ENCODE data around the gene ADCY10.

DNA sequence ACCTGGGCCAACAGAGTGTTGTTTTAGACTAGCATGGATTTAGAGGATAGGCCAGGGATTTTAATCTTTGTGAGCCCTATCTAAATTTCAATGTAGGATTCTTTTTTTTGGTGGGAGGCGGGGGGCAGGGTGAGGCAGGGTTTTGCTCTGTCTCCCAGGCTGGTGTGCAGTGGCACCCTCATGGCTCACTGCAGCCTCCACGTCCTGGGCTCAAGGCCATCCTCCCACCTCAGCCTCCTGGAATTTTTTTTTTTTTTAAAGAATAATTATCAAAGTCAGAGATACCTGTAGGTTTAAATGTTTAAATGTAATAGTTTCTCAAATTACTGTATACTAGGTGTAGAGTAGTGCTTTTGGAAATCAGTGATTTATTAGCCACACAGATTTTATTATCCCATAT lies 26.3 kb upstream of the ADCY10 start:
- TF ChIP-seq, protein P1, sequence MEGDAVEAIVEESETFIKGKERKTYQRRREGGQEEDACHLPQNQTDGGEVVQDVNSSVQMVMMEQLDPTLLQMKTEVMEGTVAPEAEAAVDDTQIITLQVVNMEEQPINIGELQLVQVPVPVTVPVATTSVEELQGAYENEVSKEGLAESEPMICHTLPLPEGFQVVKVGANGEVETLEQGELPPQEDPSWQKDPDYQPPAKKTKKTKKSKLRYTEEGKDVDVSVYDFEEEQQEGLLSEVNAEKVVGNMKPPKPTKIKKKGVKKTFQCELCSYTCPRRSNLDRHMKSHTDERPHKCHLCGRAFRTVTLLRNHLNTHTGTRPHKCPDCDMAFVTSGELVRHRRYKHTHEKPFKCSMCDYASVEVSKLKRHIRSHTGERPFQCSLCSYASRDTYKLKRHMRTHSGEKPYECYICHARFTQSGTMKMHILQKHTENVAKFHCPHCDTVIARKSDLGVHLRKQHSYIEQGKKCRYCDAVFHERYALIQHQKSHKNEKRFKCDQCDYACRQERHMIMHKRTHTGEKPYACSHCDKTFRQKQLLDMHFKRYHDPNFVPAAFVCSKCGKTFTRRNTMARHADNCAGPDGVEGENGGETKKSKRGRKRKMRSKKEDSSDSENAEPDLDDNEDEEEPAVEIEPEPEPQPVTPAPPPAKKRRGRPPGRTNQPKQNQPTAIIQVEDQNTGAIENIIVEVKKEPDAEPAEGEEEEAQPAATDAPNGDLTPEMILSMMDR (IDR thresholded peaks at IDR 0.05), result no peak
- TF ChIP-seq POLR2AphosphoS5 (IDR thresholded peaks at IDR 0.05) (no peak), POLR2A (IDR thresholded peaks at IDR 0.05) (no peak)
